HCT116 (cell line): Measurements from ENCODE around the gene SLC44A4. TPM values are rescaled to one million over a fixed set of nuclear protein-coding genes. Genes with fewer than 3 reads are reported as not detected.

ENCODE experiments used
- ATAC-seq: fragments of 200-7000 bp; cut with Tn5 transposase; 2 replicates; pipeline ENCODE4 v1.9.1; 2020; ENCODE audit warnings: mild to moderate bottlenecking, moderate library complexity
- BruUV-seq: library from RNA; stranded (reverse); fragments of 400-500 nt; replicated peaks from 2 replicates; lab custom pipeline; 2021; lab: Mats Ljungman, UMichigan
- CTCF ChIA-PET: fragments of 300-600 bp; sonication (Branson Sonifier 250); formaldehyde crosslinking; loops from one replicate; lab custom pipeline; 2021; ENCODE audit warnings: antibody characterized with exemption; lab: Charles Lee
- POLR2A ChIA-PET: fragments of 300-600, 350-600 bp; sonication (Branson Sonifier 250); formaldehyde crosslinking; loops from one replicate; lab custom pipeline; 2021; ENCODE audit warnings: antibody characterized with exemption; lab: Charles Lee
- RAD21 ChIA-PET, 2 experiments: fragments of 300-600 bp; sonication (Branson Sonifier 250); formaldehyde crosslinking; loops; one replicate each; lab custom pipeline; 2023; ENCODE audit warnings: low total read pairs in 2 of 2; ENCODE audit not compliant: uncharacterized antibody in 2 of 2, unreplicated experiment in 2 of 2, low non-redundant PET in 1 of 2; lab: Charles Lee
- DNase-seq: peaks from one replicate; pipeline ENCODE4 v3.0.0-alpha.2; 2010; ENCODE audit warnings: low read depth, low spot score
- H2AFZ ChIP-seq: fragments of 200-600 bp; shearing (Covaris generic), sonication (generic); 2 replicates; pipeline ENCODE4 v1.6.1; 2017; ENCODE audit warnings: low read depth, mixed run types, mixed read lengths, antibody characterized with exemption, low read length; ENCODE audit not compliant: poor library complexity, severe bottlenecking
- H3K27ac ChIP-seq: 2 replicates; pipeline ENCODE4 v1.5.1; 2012; ENCODE audit warnings: low read depth, low read length
- H3K27me3 ChIP-seq: fragments of 200-600 bp; sonication (generic); 2 replicates; pipeline ENCODE4 v1.6.1; 2016; ENCODE audit warnings: mixed run types, low read length, mixed read lengths; ENCODE audit not compliant: insufficient read depth
- H3K36me3 ChIP-seq, 2 experiments: fragments of 200-500 bp in 1 of 2; fragments of 200-600 bp in 1 of 2; sonication (Bioruptor generic) in 1 of 2; sonication (generic) in 1 of 2; 2 replicates each; pipeline versions ENCODE4 v1.5.1 to v1.6.1; 2014 to 2016; ENCODE audit warnings: low read length in 2 of 2, inconsistent platforms in 1 of 2, mixed read lengths in 1 of 2, mixed run types in 1 of 2; ENCODE audit not compliant: insufficient read depth in 2 of 2, control insufficient read depth in 1 of 2
- H3K4me1 ChIP-seq, 2 experiments: fragments of 200-600 bp in 1 of 2; sonication (generic) in 1 of 2; 2 replicates each; pipeline versions ENCODE4 v1.5.1 to v1.6.1; 2012 to 2017; ENCODE audit warnings: low read length in 2 of 2, inconsistent platforms in 1 of 2, mild to moderate bottlenecking in 1 of 2, mixed read lengths in 1 of 2, mixed run types in 1 of 2, moderate library complexity in 1 of 2; ENCODE audit not compliant: insufficient read depth in 2 of 2, control insufficient read depth in 1 of 2
- H3K4me2 ChIP-seq: fragments of 200-600 bp; sonication (generic); 2 replicates; pipeline ENCODE4 v1.6.1; 2017; ENCODE audit warnings: mixed run types, low read length, mixed read lengths
- H3K4me3 ChIP-seq, 2 experiments: fragments of 200-600 bp in 1 of 2; sonication (generic) in 1 of 2; replicated peaks in 1 of 2; 2 replicates each; pipeline ENCODE4 v1.5.1; 2011 to 2016; ENCODE audit warnings: low read length in 2 of 2, control low read depth in 1 of 2, low read depth in 1 of 2, mild to moderate bottlenecking in 1 of 2, mixed read lengths in 1 of 2, mixed run types in 1 of 2
- H3K79me2 ChIP-seq: fragments of 200-600 bp; sonication (generic); 2 replicates; pipeline ENCODE4 v1.6.1; 2017; ENCODE audit warnings: mild to moderate bottlenecking, mixed run types, low read length, moderate library complexity, mixed read lengths; ENCODE audit not compliant: insufficient read depth
- H3K9ac ChIP-seq: fragments of 200-600 bp; sonication (generic); 2 replicates; pipeline ENCODE4 v1.6.1; 2016; ENCODE audit warnings: low read length, mixed read lengths
- H3K9me2 ChIP-seq: fragments of 200-600 bp; sonication (generic), shearing (Covaris generic); 2 replicates; pipeline ENCODE4 v1.6.1; 2017; ENCODE audit warnings: mixed run types, mild to moderate bottlenecking, moderate library complexity; ENCODE audit not compliant: insufficient read depth
- H3K9me3 ChIP-seq, 2 experiments: fragments of 200-500 bp in 1 of 2; fragments of 200-600 bp in 1 of 2; sonication (Bioruptor generic) in 1 of 2; sonication (generic) in 1 of 2; 2 replicates each; pipeline ENCODE4 v1.6.1; 2014 to 2017; ENCODE audit warnings: low read length in 2 of 2, mixed read lengths in 2 of 2, inconsistent platforms in 1 of 2, low read depth in 1 of 2, mild to moderate bottlenecking in 1 of 2, mixed run types in 1 of 2, moderate library complexity in 1 of 2; ENCODE audit not compliant: control insufficient read depth in 1 of 2, insufficient read depth in 1 of 2
- H4K20me1 ChIP-seq: fragments of 200-600 bp; sonication (generic), shearing (Covaris generic); 2 replicates; pipeline ENCODE4 v1.6.1; 2017; ENCODE audit warnings: mixed run types, mild to moderate bottlenecking, moderate library complexity; ENCODE audit not compliant: insufficient read depth
- ATF3 ChIP-seq: IDR thresholded peaks from 2 replicates; pipeline ENCODE4 v1.6.1; 2012
- CEBPB ChIP-seq: IDR thresholded peaks from 2 replicates; pipeline ENCODE4 v1.6.1; 2012; ENCODE audit warnings: low read depth
- CTCF ChIP-seq, 3 experiments: fragments of 200-600 bp in 1 of 3; sonication (generic) in 1 of 3; IDR thresholded peaks in 2 of 3; conservative IDR thresholded peaks in 1 of 3; 2 replicates each; pipeline ENCODE4 v1.5.1; 2012 to 2017; ENCODE audit warnings: low read depth in 2 of 3, low read length in 2 of 3, antibody characterized with exemption in 1 of 3, borderline replicate concordance in 1 of 3, control low read depth in 1 of 3, mild to moderate bottlenecking in 1 of 3, mixed read lengths in 1 of 3, mixed run types in 1 of 3, moderate library complexity in 1 of 3; ENCODE audit not compliant: insufficient read depth in 1 of 3
- EGR1 ChIP-seq: IDR thresholded peaks from 2 replicates; pipeline ENCODE4 v1.6.1; 2012; ENCODE audit warnings: low read depth
- ELF1 ChIP-seq: IDR thresholded peaks from 2 replicates; pipeline ENCODE4 v1.6.1; 2012; ENCODE audit warnings: low read depth, borderline replicate concordance
- EZH2 ChIP-seq: fragments of 200-600 bp; sonication (generic); IDR thresholded peaks from 2 replicates; pipeline ENCODE4 v1.6.1; 2017; ENCODE audit warnings: antibody characterized with exemption, mixed run types
- FOSL1 ChIP-seq: IDR thresholded peaks from 2 replicates; pipeline ENCODE4 v1.6.1; 2012; ENCODE audit warnings: low read depth
- MAX ChIP-seq: IDR thresholded peaks from 2 replicates; pipeline ENCODE4 v1.6.1; 2012
- TCF7L2 ChIP-seq: IDR thresholded peaks from 2 replicates; pipeline ENCODE4 v1.7.0; 2011; ENCODE audit warnings: borderline replicate concordance, inconsistent platforms; ENCODE audit not compliant: insufficient read depth, insufficient read length; ENCODE audit errors: extremely low read depth
- intact Hi-C: fragments of 100-400 bp; cut with micrococcal nuclease; formaldehyde crosslinking; loops from 2 replicates; pipeline ENCODE4 v1.10.0; 2022
- total RNA-seq: library from RNA; stranded (reverse); gene quantifications from one replicate; pipeline ENCODE4 v1.2.1, GENCODE V29; 2021; ENCODE audit not compliant: unreplicated experiment
- TF ChIP-seq, protein P1 (sequence below): IDR thresholded peaks from 2 replicates; pipeline ENCODE4 v1.6.1; 2012; ENCODE audit warnings: low read depth

Gene SLC44A4
- total RNA-seq, 1 experiment from 2014 or later: 0.74 TPM

GRCh38 chr6:31871046-31871659, 7.6 kb downstream of the SLC44A4 start (continued):
- TF ChIP-seq, protein P1, sequence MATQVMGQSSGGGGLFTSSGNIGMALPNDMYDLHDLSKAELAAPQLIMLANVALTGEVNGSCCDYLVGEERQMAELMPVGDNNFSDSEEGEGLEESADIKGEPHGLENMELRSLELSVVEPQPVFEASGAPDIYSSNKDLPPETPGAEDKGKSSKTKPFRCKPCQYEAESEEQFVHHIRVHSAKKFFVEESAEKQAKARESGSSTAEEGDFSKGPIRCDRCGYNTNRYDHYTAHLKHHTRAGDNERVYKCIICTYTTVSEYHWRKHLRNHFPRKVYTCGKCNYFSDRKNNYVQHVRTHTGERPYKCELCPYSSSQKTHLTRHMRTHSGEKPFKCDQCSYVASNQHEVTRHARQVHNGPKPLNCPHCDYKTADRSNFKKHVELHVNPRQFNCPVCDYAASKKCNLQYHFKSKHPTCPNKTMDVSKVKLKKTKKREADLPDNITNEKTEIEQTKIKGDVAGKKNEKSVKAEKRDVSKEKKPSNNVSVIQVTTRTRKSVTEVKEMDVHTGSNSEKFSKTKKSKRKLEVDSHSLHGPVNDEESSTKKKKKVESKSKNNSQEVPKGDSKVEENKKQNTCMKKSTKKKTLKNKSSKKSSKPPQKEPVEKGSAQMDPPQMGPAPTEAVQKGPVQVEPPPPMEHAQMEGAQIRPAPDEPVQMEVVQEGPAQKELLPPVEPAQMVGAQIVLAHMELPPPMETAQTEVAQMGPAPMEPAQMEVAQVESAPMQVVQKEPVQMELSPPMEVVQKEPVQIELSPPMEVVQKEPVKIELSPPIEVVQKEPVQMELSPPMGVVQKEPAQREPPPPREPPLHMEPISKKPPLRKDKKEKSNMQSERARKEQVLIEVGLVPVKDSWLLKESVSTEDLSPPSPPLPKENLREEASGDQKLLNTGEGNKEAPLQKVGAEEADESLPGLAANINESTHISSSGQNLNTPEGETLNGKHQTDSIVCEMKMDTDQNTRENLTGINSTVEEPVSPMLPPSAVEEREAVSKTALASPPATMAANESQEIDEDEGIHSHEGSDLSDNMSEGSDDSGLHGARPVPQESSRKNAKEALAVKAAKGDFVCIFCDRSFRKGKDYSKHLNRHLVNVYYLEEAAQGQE: no peak
- TF ChIP-seq TCF7L2: no peak
- no peak for TF ChIP-seq ATF3
- no peak for TF ChIP-seq EZH2
- TF ChIP-seq MAX: no peak
- TF ChIP-seq CEBPB: no peak
- TF ChIP-seq ELF1: no peak
- no peak for TF ChIP-seq EGR1

DNA sequence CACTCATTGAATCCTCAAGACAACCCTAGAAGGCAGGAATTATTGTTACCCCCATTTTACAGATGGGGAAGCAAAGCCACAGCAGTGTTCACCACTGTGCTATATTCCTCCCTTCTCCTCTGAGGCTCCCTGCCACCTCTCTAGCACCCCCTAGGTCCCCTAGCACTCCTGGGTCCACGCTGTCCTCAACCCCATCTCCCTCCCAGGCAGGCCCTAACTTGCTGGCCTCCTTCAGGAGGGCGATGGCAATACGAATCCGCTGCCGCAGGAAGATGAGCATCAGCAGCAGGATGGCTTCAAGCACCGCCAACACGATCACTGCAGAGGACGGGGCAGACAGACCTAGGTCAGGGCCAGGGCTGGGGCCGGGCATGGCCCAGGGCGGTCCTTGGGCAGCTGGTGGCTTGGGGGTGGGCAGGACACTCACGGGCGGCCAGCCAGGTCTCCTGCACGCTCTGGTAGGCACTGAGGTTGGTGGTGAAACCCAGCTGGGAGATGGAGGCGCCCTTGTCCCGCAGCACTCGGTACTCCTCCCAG, 8.3 kb downstream of the SLC44A4 start:
- no peak for DNase-seq
- no peak overlapping the region for H3K4me3 ChIP-seq
- H3K27ac ChIP-seq: no peak overlapping the region
- ATAC-seq: peak; percentile 82
- H3K79me2 ChIP-seq: no peaks in the 10 kb centered on the region
- CTCF ChIA-PET: no interaction called here
- no TSS peak for BruUV-seq
- intact Hi-C loops: no loop called here
- RAD21 ChIA-PET: no interaction called here
- H4K20me1 ChIP-seq: no peaks in the 10 kb centered on the region
- no peak overlapping the region for H3K4me2 ChIP-seq
- no peaks in the 10 kb centered on the region for H3K9me3 ChIP-seq
- H3K27me3 ChIP-seq: no peaks in the 10 kb centered on the region
- no peak overlapping the region for H3K9ac ChIP-seq
- POLR2A ChIA-PET: no interaction called here
- no peak for TF ChIP-seq FOSL1
- TF ChIP-seq CTCF (IDR thresholded peaks at IDR 0.05 in 2 of 3, conservative IDR thresholded peaks at IDR 0.05 in 1 of 3; ENCODE audit: borderline replicate concordance in 1 of 3, insufficient read depth in 1 of 3, low read depth in 2 of 3, low read length in 2 of 3): peak in 2 of 3 experiments; percentile 37 to 42; a peak in 3 of 6 replicates
- H2AFZ ChIP-seq: no peak overlapping the region
- H3K36me3 ChIP-seq: no peaks in the 10 kb centered on the region
- peaks cover 6 to 9% of the 10 kb centered on the region in 2 experiments; a peak in 3 of 4 replicates for H3K4me1 ChIP-seq
- no peaks in the 10 kb centered on the region for H3K9me2 ChIP-seq
